Dermis microvascular lymphatic vessel endothelial cell (primary cell): ENCODE data around the gene CSTB. TPM values are rescaled to one million over a fixed set of nuclear protein-coding genes. Genes with fewer than 3 reads are reported as not detected.
"Not testable (repeated sequence)": the region's sequence is repeated elsewhere in the genome, so short reads cannot be mapped to it uniquely, and the experiment has no call there.

ENCODE experiments used
- DNase-seq, 2 donors: peaks; one replicate each; pipeline versions ENCODE4 v3.0.0 to v3.0.0-alpha.2; 2010; ENCODE audit warnings: low read depth in 2 of 2
- total RNA-seq: library from RNA; depleted of rRNA; stranded (reverse); fragments of >200 nt; gene quantifications from 2 replicates; pipeline ENCODE4 v1.2.1, GENCODE V29; 2014

The CSTB gene, protein sequence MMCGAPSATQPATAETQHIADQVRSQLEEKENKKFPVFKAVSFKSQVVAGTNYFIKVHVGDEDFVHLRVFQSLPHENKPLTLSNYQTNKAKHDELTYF
- total RNA-seq = 15.4 and 17.6 TPM in 2 replicates

DNA sequence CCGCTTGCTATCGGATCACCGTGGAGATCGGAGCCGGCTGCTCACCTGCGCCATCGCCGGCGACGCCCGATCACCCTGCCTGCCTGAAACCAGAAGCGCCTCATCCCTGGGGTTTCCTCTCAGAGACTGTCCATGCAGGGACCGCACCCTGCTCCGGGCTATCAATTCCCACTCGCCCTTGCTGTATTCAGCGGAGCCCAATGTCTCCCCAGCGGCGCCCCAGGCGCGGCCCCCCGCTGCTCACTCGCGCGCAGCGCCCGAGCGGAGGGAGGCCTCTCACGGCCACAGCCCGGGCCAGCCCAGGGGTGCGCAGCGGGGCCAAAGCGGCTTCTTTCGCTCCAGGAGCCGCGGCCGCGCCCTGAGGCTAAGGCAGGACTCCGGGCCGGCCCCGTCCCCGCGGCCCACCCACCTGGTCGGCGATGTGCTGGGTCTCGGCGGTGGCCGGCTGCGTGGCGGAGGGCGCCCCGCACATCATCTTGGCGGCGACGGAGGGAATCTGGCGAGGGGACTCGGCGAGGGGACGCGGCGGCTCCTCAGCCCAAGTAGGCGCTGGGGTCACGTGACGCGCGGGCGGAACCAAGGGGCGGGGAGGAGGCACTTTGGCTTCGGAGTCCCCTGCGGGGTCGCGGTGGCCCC, at the start of gene CSTB:
CSTB (minus strand) TSS at position 514 of the 636 bp plus-strand sequence; CDS start at position 475, 39 bp downstream.
- peak in 1 of 2 donors; percentile 71 for DNase-seq

DNA sequence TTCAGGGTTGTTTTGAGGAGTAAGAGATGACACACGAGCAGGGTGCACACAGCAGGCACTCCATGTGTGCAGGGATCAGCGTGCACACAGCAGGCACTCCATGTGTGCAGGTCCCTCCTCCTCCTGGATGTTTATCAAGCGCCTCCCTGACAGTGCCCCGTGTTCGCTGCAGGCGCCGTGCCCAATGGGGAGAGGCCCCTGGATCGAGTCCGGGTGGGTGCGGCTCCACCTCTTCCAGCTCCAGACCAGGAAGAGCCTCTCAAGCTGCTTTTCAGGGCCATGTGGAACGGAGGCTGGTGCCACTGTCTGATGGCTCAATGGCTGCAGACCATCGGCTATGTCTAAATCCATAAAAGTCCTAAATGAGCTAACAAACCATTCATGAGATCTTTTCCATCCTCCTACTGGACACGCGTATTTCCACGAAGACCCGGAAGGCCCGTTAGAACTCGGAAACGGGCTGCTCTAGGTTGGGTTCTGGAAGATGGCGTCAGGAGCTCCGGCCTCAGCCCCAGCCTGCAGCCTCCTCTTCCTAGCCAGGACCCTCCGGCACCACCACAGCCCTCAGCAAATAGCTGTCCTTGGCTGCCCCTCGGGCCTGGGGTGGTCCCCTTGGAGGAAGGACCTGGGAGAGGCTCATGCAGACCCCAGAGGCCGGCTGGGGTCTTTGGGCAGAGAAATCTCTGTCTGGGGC, 49.3 kb upstream of the CSTB start:
- no peak for DNase-seq

DNA sequence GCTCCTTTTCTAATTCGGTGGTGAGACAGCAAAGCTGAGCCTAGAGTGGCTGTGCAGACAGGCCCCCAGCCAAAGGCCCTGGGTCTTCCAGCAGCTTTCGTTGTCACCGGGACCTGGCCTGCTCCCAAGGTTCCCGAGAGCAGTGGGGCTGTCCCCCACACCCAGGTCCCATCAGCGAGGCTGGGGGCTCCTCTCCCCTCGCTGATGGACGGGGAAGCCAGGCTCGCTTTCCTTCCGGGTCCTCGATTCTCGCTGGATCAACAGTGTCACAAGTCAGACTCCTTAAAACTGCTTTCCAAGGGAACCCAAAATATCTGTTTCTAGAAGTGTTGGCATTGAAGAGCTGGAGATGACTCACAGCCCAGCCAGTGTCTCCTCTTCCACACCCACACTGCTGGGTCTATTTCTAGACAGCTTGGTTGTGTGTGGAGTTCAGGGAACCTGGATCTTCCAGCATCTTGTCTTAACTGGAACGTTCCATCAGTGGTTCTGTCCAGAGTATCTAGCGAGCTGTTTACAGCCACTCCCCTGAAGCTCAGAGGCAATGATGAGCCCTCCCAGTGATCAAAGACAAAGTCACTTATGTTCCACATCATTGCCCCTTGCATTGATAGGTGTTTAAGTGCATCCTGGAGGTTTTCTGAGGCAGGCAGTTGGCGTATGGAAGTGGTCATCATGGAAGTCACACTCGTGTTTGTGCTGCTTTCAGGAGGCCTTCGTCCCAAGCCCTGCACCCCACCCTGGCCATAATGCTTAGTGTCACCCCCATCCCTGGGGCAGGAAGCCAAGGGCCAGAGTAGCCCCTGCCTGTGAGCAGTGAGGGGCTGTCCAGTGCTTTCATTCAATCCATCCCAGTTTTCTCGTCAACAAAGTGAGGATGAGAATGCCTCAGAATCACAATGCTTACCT, 48.5 kb upstream of the CSTB start:
- DNase-seq = no peak

DNA sequence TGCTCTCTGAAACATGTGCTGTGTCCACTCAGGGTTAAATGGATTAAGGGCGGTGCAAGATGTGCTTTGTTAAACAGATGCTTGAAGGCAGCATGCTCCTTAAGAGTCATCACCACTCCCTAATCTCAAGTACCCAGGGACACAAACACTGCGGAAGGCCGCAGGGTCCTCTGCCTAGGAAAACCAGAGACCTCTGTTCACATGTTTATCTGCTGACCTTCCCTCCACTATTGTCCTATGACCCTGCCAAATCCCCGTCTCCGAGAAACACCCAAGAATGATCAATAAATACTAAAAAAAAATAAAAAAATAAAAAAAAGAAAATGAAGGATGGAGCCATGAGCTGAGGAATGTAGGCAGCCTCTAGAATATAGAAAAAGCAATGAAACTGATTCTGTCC, 46.6 kb upstream of the CSTB start:
- not testable (repeated sequence) for DNase-seq

DNA sequence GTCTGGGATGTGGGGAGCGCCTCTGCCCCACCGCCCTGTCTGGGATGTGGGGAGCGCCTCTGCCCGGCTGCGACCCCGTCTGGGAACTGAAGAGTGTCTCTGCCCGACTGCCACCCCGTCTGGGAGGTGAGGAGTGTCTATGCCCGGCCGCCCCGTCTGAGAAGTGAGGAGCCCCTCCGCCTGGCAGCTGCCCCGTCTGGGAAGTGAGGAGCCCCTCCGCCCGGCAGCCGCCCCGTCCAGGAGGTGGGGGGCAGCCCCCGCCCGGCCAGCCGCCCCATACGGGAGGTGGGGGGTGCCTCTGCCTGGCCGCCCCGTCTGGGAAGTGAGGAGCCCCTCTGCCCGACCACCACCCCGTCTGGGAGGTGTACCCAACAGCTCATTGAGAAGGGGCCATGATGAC, 46.1 kb upstream of the CSTB start:
- DNase-seq = not testable (repeated sequence)

DNA sequence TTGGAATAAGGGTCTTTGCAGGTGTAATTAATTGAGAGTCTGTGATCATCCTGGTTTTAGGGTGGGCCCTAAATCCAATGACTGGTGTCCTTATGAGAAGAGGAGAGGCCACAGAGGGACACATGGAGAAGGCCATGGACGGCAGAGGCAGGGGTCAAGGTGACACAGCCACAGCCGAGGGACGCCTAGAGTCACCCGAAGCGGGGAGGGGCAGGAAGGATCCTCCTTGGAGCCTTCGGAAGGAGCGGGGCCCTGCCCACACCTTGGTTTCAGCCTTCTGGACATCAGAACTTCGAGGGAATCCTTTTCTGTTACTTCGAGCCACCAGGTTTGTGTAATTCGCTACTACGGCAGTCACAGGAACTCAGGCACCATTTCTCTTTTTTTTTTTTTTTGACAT, 44.4 kb upstream of the CSTB start:
- no peak for DNase-seq

DNA sequence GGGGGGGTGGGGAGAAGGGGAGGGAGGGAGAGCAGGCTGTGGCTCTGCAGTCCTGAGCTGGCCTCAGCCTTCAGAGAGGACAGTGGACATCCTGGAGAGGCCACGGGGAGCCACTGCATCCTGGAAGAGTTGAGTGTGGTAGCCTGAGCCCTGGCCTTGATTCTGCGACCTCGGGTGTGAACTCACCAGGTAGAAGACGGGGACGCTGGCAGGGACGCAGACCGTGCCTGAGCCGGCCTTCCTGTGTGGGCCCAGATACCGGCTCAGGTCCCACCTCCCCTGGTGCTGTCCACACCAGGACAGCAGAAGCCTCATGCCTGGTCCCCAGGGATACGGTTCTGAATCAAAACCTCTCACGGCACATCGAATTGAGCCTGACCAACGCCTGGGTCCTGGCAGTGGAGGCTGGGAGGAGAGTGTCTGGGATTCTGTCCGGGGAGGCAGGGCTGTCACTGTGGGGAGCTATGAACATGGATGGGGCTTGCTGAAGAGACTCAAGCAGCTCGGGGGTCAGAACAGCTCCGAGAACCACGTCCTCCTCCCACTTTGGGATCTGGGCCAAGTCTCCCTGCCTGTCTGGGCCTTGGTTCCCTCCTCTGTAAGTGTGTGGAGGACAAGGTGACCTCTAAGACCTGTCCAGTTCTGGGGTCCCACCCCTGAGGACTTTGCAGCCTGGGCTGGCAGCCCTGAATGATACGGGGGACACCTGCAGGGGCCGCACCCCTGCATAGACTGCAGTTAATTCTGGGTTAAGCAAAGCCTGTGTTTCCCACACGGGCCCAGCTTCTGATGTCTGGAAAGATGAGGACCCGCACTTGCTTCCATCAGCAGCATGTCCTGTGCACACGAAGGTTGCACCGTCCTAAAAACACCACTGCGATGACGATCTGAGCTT, 43.6 kb upstream of the CSTB start:
- DNase-seq = no peak

DNA sequence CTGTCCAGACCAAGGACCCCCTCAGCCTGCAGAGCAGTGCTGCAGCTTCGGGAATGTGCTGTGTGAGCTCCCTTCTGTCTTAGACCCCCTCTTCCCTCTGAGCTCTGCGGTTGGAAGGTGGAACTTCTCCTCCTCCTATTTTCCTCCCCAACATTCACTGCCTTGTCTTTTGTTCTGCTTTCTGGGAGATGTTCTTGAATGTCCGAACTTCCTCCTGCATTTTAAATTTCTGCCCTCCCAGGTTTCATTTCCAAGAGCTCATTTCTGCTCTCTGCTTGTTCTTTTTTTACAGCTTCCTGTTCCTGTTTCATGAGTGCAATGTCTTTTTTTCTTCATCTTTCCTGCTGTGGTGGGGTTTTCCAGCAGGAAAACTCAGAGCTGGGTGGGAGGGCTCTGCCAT, 42.6 kb upstream of the CSTB start:
- no peak for DNase-seq

DNA sequence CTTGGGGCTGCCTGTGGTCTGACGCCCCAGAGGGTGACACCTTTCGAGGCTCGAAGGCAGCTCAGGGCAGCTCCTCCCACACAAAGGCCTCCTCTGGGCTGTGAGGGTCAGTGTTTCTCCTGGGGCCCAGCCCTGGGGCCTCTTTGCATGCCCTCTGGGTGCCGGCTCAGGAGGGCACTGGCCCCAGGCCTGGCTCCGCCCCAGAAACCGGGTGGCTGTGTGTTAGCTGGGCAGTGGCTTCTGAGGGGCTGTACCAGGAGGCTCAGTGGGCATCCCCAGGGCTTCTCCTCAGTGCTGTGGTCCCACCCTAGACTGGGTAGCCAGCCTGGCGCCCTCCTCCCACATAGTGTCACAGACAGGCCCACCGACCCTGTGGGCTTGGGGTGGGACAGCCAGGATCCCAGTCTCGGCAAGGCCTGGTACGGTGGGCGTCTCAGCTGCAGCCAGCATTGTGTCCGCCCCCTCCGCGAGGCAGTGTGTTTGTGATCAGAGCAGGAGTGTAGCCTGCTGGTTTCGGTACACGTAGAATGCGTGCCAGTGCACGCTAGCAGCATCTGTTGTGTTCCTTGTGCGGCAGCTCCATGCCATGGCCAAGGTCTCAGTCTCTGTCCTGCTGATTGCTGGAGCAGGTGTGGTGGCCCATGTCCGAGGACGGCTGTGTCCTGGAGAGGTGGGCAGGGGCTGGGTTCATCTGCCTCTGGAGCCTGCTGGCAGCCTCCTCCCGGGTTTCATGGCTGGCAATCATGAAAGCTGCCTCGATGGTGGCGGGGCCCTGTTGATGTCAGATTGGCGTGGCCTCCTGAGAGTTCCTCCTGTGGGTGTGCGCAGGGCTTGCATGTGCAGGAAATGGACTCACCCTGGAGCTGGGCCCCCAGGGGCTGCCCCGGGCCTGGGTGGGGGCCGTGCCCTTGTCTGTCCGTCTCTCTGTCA, 41.3 kb upstream of the CSTB start:
- DNase-seq = no peak

DNA sequence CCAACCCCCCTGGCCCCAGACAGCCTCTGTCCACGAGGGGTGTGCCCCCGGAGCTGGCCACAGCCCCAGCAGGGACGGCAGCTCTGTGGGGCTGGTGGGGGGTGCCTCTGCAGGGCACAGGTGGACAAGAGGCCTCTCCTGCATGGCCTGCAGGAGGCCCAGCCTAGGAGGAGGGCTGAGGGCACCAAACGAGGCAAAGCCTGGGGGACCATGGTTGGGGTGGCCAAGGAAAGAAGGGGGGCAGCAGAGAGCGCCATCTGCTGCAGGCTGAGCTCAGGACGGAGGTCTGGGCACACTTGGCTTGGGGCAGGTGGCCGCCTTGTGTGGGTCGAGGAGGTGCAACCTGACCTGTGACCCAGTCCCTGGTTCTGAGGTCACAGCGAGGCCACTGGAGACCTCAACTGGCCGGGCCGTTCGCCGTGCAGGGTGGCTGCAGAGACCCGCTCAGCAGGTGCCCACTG, 40.5 kb upstream of the CSTB start:
- DNase-seq = no peak

DNA sequence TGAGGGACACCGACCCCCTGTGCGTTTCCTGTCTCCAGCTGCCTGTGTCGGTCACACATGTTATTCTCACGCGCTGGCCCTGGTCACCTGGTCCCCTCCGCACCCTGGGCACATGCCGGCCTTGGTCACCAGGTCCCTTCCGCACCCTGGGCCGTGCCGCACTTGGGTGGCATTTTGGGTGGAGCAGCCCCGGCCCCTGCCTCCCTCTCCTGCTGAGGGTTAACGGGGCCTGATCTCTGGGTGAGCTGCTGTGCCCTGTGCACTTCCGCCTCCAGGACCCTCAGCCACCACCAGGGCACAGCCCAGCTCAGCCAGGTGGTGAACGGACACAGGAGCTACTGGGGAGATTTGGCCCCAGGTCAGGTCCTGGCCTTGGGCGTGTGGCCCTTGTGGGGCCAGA, 39.9 kb upstream of the CSTB start:
- no peak for DNase-seq

DNA sequence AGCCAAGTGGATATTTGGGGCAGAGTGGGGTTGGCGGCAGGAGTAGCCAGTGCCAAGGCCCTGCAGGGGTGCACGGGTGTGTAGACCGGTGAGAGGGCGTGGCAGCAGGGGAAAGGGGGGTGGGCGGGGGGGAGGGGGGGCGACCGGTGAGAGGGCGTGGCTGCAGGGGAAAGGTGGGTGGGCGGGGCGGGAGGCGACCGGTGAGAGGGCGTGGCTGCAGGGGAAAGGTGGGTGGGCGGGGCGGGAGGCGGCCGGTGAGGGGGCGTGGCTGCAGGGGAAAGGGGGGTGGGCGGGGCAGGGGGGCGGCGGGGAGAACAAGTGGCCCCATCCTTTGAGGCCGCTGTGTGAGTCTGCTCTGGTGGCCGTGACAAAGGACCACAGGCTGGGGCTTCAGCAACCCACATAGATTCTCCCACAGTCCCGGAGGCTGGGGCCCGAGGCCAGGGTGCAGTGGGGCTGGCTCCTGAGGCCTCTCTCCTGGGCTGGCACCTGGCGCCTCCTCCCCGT, 39.1 kb upstream of the CSTB start:
- DNase-seq = no peak

DNA sequence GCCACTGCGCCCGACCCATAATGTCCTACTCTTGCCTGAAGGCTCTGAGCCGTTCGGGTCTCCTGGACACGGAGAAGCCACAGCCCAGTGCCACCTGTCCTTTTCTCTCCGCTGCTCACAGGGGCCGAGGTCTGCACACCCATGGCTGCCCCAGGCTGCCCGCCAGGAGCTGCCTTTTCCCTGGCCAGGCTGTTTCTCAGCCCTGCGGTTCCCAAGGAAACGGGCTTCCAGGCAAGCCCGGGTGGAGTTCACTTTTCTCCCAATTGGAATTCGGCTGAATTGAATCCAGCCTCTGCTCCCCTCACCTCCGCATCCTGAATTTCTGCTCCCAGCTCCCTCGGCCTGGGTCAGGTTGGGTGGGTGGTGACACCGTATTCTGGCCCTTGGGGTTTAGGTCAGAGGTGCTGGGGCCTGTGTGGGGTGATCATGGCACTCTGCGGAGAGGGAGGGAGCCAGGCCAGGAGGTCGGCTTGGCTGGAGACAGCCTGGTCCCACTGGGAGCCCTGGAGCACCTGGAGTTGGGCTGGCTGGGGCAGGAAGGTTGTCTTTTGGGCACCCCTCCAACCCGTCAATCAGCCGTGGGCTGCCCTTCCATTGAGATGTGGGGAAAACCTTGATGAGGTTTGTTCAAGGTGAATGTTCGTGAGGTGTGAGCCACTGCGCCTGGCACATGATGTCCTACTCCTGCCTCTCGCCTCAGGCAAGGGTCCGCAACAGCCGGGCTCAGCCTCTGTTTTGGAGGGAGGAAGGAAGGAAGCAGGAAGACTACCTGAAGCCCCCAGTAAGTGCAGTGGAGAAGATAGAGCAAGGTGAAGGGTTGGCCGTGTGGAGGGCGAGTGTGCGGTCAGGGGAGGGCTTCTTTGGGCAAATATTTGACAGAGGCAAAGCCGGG, 38.4 kb upstream of the CSTB start:
- no peak for DNase-seq

DNA sequence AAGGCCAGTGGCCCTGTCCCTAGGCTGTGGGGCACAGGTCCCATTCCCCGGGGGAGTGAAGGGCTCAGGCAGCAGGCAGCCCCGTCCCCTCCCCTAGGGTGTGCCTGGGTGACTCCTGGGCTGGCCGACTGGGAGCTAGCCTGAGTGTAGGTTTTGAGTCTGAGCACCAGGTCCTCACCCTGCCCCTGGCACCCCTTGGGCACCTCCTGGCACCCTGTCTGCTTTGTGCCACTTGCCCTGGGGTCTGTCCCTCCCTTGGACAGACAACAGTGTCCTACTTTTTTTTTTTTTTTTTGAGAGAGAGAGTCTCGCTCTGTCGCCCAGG, 37.5 kb upstream of the CSTB start:
- no peak for DNase-seq

DNA sequence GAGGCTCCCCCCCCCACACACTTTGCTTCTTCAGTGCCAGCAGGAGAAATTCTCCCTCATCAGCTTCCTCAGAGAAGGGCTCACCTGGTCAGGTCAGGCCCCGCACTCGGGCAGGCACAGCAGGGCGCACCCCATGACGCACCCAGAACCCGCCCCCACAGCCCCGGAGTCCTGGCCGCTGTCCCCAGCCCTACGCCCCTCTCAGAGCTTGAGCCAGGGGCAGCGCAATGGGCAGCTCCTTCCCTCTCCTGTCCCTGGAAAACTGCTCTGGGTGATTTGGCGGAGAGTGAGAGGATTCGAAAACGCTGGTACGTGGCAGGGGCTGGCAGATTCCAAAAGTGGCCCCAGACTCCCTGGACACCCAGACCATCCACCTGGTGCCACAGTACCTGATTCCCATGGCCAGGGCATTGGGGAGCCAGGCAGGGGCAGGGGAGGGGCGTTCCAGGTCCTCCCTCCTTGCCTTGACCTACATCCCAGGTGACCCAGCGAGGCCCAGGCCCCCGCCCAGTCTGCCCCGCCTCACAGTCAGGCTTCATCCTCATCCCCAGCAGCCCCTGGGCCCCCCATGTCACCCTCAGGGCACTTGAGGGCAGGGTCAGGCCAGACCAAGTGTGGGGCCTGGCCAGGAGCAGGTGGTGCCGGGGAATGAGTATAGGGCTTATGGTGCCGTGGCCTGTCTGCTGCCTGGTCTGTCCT, 37.0 kb upstream of the CSTB start:
- no peak for DNase-seq

DNA sequence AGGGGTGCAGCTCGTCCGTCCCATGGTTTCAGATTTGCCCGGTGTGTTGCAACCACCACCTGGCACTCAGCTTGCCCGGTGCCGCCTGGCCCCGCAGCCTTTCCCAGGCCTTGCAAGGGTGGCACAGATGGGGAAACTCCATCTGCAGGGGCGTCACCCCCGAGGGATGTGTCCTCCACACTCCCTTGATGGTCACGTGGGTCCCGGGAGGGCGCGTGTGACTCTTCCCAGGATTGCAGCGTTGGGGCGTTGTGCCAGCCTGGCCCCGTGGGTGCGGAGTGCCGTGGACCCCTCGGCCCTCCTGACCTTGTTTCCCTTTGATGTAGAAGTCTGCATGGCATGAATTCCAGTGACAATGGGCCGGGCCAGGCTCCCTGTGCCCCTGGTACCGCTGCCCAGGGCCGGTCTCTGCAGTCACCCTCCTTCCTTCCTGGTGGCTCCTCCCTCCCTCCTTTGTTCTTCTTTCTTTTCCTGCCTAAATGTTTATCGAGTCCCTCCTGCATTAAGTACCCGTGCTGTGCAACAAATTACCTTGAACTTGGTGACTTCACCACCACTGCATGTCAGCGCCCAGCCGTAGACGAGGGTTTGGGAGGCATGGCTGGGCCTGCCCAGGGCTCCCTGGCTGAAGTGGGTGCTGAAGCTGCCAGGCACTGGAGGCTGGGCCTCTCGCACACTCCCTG, 36.2 kb upstream of the CSTB start:
- peak in 1 of 2 donors; percentile 34 for DNase-seq

DNA sequence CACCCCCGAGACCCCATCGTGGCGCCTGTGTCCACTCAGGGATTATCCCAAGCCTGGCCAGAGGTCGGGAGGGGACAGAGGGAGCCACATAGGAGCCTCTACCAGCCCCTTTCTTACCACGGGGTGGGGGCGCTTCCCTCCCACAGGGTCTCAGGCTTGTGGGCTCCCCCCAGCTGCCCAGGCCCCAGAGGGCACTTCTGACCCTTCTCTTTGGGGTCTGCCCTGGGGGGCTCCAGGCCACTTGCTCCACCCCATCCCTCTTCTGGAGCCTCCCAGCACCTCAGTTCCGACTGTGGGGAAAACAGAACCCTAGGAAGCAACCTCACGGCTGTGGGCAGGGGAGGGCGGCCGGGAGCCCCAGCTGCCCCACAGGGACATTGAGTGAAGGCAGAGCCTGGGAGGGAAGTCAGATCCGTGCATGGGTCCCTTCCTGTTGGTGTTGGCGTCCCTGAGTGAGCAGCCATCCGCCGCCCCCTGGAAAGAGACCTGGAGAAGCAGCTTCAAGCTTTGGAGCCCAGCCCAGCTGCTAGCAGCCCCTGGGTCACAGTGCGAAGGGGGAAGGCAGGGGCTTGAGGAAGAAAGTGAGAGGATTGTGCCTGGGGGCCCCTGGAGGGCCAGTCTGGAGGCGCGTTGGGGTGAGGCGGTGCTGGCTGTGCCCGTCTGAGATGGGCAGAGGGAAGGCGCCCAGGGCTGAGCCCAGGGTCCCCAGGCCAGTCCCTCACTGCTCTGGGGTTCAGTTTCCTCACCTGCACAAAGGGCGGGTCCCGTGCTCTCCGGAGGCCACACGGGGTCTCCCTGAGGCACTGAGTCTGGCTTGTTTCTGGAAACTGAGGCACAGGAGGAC, 35.4 kb upstream of the CSTB start:
- no peak for DNase-seq
